ENCODE results near the gene SMARCD3. TPM values are rescaled to one million over a fixed set of nuclear protein-coding genes. Genes with fewer than 3 reads are reported as not detected.
A peak's percentile ranks its signal among the peaks of the same experiment; 100 is the strongest.

SMARCD3 gene
- total RNA-seq, 2 donors from 2014 or later, result 40.0 to 43.5 TPM

- Histone ChIP-seq H3K36me3 (ENCODE audit: control insufficient read depth, insufficient read depth, low read length) (peaks cover 38% of the 10 kb centered on the region), H3K9me3 (ENCODE audit: control insufficient read depth, low read length) (no peaks in the 10 kb centered on the region), H3K4me3 (ENCODE audit: low read length) (peak overlapping the region; percentile 82), H3K27me3 (ENCODE audit: control insufficient read depth, insufficient read depth, low read length, poor library complexity, severe bottlenecking) (no peaks in the 10 kb centered on the region), H3K9ac (ENCODE audit: extremely low read depth, low read length, poor library complexity, severe bottlenecking) (peak overlapping the region; percentile 68), H3K27ac (ENCODE audit: low read depth, low read length) (no peak overlapping the region), H3K4me1 (ENCODE audit: control insufficient read depth, insufficient read depth, low read length) (peaks cover 11% of the 10 kb centered on the region)
- Mint-ChIP-seq H3K27me3 (ENCODE audit: insufficient read depth) (no peaks in the 10 kb centered on the region), H3K27ac (peak overlapping the region; percentile 99), H3K4me3 (peak overlapping the region; percentile 97), H3K36me3 (ENCODE audit: low read depth) (peaks cover 38% of the 10 kb centered on the region), H3K9me3 (no peaks in the 10 kb centered on the region), H3K4me1 (peaks cover 26% of the 10 kb centered on the region)
- DNase-seq, result no peak
- WGBS, 2 experiments (ENCODE audit: insufficient coverage in 1 of 2, insufficient read length in 1 of 2), result 66 to 88% methylated on average over 5 to 8 of the region's 8 CpGs
- TF ChIP-seq CTCF (conservative IDR thresholded peaks at IDR 0.05), result no peak
Observed at GRCh38 chr7:151225948-151226510, 22.5 kb downstream of the SMARCD3 start.

DNA sequence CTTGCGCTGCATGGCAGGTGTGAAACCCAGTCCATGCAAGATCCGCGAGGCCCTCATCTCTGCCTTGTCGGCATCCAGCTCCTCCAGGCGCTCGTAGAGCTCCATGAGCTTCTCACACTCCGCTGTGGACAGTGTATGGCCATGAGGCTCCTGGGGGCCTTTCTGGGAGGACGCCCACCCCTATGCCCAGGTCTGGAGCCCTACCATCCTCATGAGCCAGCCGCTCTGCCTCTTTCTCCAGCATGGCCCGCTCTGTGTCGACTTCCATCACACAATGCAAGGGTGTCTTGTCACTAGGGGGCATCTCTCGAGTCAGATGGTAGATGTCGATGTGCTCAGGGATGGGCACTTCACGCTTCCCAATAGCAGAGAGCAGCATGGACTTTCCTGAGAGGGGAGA is 24.8 kb downstream of the SMARCD3 start:
- peak; percentile 43 for TF ChIP-seq CTCF (conservative IDR thresholded peaks at IDR 0.05)
- Histone ChIP-seq H3K4me1 (ENCODE audit: control insufficient read depth, insufficient read depth, low read length) (peaks cover 11% of the 10 kb centered on the region), H3K36me3 (ENCODE audit: control insufficient read depth, insufficient read depth, low read length) (peaks cover 56% of the 10 kb centered on the region), H3K27me3 (ENCODE audit: control insufficient read depth, insufficient read depth, low read length, poor library complexity, severe bottlenecking) (no peaks in the 10 kb centered on the region), H3K9me3 (ENCODE audit: control insufficient read depth, low read length) (no peaks in the 10 kb centered on the region), H3K4me3 (ENCODE audit: low read length) (no peak overlapping the region), H3K27ac (ENCODE audit: low read depth, low read length) (no peak overlapping the region), H3K9ac (ENCODE audit: extremely low read depth, low read length, poor library complexity, severe bottlenecking) (no peak overlapping the region)
- peaks cover 26% of the 10 kb centered on the region for H3K4me1 Mint-ChIP-seq
- no peaks in the 10 kb centered on the region for H3K27me3 Mint-ChIP-seq (ENCODE audit: insufficient read depth)
- peaks cover 54% of the 10 kb centered on the region for H3K36me3 Mint-ChIP-seq (ENCODE audit: low read depth)
- H3K4me3 Mint-ChIP-seq, result no peak overlapping the region
- 92 to 93% methylated on average over 7 to 14 of the region's 14 CpGs for WGBS, 2 experiments (ENCODE audit: insufficient coverage in 1 of 2, insufficient read length in 1 of 2)
- no peak for DNase-seq
- no peak overlapping the region for H3K27ac Mint-ChIP-seq
- H3K9me3 Mint-ChIP-seq, result no peaks in the 10 kb centered on the region

- no peaks in the 10 kb centered on the region for H3K9me3 Mint-ChIP-seq
- Histone ChIP-seq H3K36me3 (ENCODE audit: control insufficient read depth, insufficient read depth, low read length) (peaks cover 84% of the 10 kb centered on the region), H3K4me3 (ENCODE audit: low read length) (no peak overlapping the region), H3K4me1 (ENCODE audit: control insufficient read depth, insufficient read depth, low read length) (no peaks in the 10 kb centered on the region), H3K27ac (ENCODE audit: low read depth, low read length) (no peak overlapping the region), H3K9ac (ENCODE audit: extremely low read depth, low read length, poor library complexity, severe bottlenecking) (no peak overlapping the region), H3K27me3 (ENCODE audit: control insufficient read depth, insufficient read depth, low read length, poor library complexity, severe bottlenecking) (no peaks in the 10 kb centered on the region), H3K9me3 (ENCODE audit: control insufficient read depth, low read length) (no peaks in the 10 kb centered on the region)
- H3K4me1 Mint-ChIP-seq, result no peaks in the 10 kb centered on the region
- H3K27ac Mint-ChIP-seq, result no peak overlapping the region
- 95 to 100% methylated on average over 5 to 9 of the region's 9 CpGs for WGBS, 2 experiments (ENCODE audit: insufficient coverage in 1 of 2, insufficient read length in 1 of 2)
- no peak for TF ChIP-seq CTCF (conservative IDR thresholded peaks at IDR 0.05)
- no peak for DNase-seq
- peaks cover 74% of the 10 kb centered on the region for H3K36me3 Mint-ChIP-seq (ENCODE audit: low read depth)
- no peak overlapping the region for H3K4me3 Mint-ChIP-seq
- H3K27me3 Mint-ChIP-seq (ENCODE audit: insufficient read depth), result no peaks in the 10 kb centered on the region
Observed at GRCh38 chr7:151218170-151218569, 30.3 kb downstream of the SMARCD3 start.

All from endodermal cell (in vitro differentiated cells).